Natural killer cell (primary cell): ENCODE results near the gene ORC1. TPM values are rescaled to one million over a fixed set of nuclear protein-coding genes. Genes with fewer than 3 reads are reported as not detected.
"Not testable (repeated sequence)": the region's sequence is repeated elsewhere in the genome, so short reads cannot be mapped to it uniquely, and the experiment has no call there.

Experiments used
- ATAC-seq, 3 donors: fragments of 150-1000 bp in 2 of 3; fragments of 200-7000 bp in 1 of 3; cut with Tn5 transposase; 1 replicate in 1 of 3; 2 replicates in 2 of 3; pipeline ENCODE4 v1.10.0; 2021; ENCODE audit warnings: mild to moderate bottlenecking in 2 of 3, moderate library complexity in 2 of 3
- DNase-seq, 2 donors: peaks; one replicate each; pipeline versions ENCODE4 v3.0.0 to v3.0.0-alpha.2; 2013 to 2021; ENCODE audit warnings: mixed read lengths in 1 of 2
- H3K27ac ChIP-seq: one replicate; pipeline ENCODE4 v1.5.1; 2013; ENCODE audit warnings: mild to moderate bottlenecking, low read length
- H3K27me3 ChIP-seq: one replicate; pipeline ENCODE4 v1.6.1; 2013; ENCODE audit warnings: low read length; ENCODE audit not compliant: control insufficient read depth, insufficient read depth
- H3K36me3 ChIP-seq: one replicate; pipeline ENCODE4 v1.6.1; 2013; ENCODE audit warnings: low read length; ENCODE audit not compliant: control insufficient read depth, insufficient read depth
- H3K4me1 ChIP-seq: one replicate; pipeline ENCODE4 v1.6.1; 2013; ENCODE audit warnings: low read length; ENCODE audit not compliant: control insufficient read depth, insufficient read depth
- H3K4me3 ChIP-seq: one replicate; pipeline ENCODE4 v1.5.1; 2013; ENCODE audit warnings: low read length
- H3K9me3 ChIP-seq: one replicate; pipeline ENCODE4 v1.6.1; 2013; ENCODE audit warnings: low read length; ENCODE audit not compliant: control insufficient read depth, insufficient read depth
- H3K27ac Mint-ChIP-seq, 2 donors: one replicate each; pipeline ENCODE4 v1.8.0; 2022; ENCODE audit warnings: mild to moderate bottlenecking in 2 of 2, mixed read lengths in 2 of 2, moderate library complexity in 1 of 2
- H3K27me3 Mint-ChIP-seq, 2 donors: one replicate each; pipeline ENCODE4 v1.8.0; 2022; ENCODE audit warnings: low read depth in 2 of 2, mixed read lengths in 2 of 2
- H3K36me3 Mint-ChIP-seq: one replicate; pipeline ENCODE4 v1.8.0; 2022; ENCODE audit warnings: mixed read lengths
- H3K4me1 Mint-ChIP-seq, 2 donors: one replicate each; pipeline ENCODE4 v1.8.0; 2022; ENCODE audit warnings: mixed read lengths in 2 of 2
- H3K4me3 Mint-ChIP-seq: one replicate; pipeline ENCODE4 v1.8.0; 2022; ENCODE audit warnings: mild to moderate bottlenecking, moderate library complexity, mixed read lengths
- H3K9me3 Mint-ChIP-seq, 2 donors: one replicate each; pipeline ENCODE4 v1.8.0; 2022; ENCODE audit warnings: mixed read lengths in 2 of 2
- WGBS: methylation state at CpG from one replicate; pipeline ENCODE4 v1.1.7; 2013; ENCODE audit warnings: missing lambda C conversion rate; ENCODE audit not compliant: insufficient coverage; 5-methylcytosine and 5-hydroxymethylcytosine counted together
- intact Hi-C: fragments of 100-400 bp; cut with micrococcal nuclease; formaldehyde crosslinking; loops from one replicate; pipeline ENCODE4 v1.14.2; 2022
- total RNA-seq, 4 donors: library from RNA; stranded (reverse); fragments of 120-200 nt in 1 of 4; gene quantifications; one replicate each; pipeline versions ENCODE4 v1.2.3 to v1.2.4, GENCODE V29; 2013 to 2022
- TF ChIP-seq, protein P1 (sequence below): fragments of 200-600 bp; IDR thresholded peaks from one replicate; pipeline ENCODE4 v1.8.0; 2022; ENCODE audit warnings: antibody characterized with exemption

ORC1 gene
- total RNA-seq, 3 donors from 2014 or later (not counting 1 experiment from before 2014, with no cell fraction given), result 1.9 to 2.6 (median 2.1) TPM

DNA sequence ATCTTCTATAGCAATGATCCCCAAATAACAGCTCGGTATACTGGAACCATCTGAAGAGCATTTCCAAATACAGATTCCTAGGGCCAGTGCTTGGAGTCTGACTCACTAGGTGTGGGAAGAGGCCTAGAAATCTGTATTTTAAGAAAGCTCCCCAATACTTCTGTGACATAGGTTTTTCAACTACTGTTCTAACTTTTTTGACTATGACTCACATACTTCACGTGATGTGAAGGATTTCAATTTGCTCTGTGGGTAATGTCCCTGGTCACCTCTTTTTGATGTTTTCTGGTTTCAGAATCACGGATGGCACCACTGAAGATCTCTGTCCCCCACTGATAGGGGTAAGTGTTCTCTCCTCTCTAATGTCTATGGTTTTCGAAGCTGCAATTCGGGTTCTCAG lies 11.0 kb downstream of the ORC1 start:
- Mint-ChIP-seq H3K27ac (no peak overlapping the region), H3K4me1 (no peaks in the 10 kb centered on the region), H3K9me3 (no peaks in the 10 kb centered on the region), H3K4me3 (no peak overlapping the region), H3K36me3 (no peaks in the 10 kb centered on the region), H3K27me3 (no peaks in the 10 kb centered on the region)
- 98% methylated on average over 5 of the region's 5 CpGs for WGBS
- no peaks in the 10 kb centered on the region for H3K27me3 ChIP-seq
- TF ChIP-seq, protein P1, sequence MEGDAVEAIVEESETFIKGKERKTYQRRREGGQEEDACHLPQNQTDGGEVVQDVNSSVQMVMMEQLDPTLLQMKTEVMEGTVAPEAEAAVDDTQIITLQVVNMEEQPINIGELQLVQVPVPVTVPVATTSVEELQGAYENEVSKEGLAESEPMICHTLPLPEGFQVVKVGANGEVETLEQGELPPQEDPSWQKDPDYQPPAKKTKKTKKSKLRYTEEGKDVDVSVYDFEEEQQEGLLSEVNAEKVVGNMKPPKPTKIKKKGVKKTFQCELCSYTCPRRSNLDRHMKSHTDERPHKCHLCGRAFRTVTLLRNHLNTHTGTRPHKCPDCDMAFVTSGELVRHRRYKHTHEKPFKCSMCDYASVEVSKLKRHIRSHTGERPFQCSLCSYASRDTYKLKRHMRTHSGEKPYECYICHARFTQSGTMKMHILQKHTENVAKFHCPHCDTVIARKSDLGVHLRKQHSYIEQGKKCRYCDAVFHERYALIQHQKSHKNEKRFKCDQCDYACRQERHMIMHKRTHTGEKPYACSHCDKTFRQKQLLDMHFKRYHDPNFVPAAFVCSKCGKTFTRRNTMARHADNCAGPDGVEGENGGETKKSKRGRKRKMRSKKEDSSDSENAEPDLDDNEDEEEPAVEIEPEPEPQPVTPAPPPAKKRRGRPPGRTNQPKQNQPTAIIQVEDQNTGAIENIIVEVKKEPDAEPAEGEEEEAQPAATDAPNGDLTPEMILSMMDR, result no peak
- no peak overlapping the region for H3K4me3 ChIP-seq
- no peaks in the 10 kb centered on the region for H3K36me3 ChIP-seq
- H3K4me1 ChIP-seq, result no peaks in the 10 kb centered on the region
- DNase-seq, result no peak
- H3K9me3 ChIP-seq, result no peaks in the 10 kb centered on the region
- intact Hi-C loops, result no loop called here
- no peak for ATAC-seq
- no peak overlapping the region for H3K27ac ChIP-seq

- Histone ChIP-seq H3K9me3 (no peaks in the 10 kb centered on the region), H3K4me1 (no peaks in the 10 kb centered on the region), H3K27ac (no peak overlapping the region), H3K36me3 (no peaks in the 10 kb centered on the region), H3K4me3 (no peak overlapping the region), H3K27me3 (no peaks in the 10 kb centered on the region)
- Mint-ChIP-seq H3K4me1 (no peaks in the 10 kb centered on the region), H3K9me3 (no peaks in the 10 kb centered on the region), H3K36me3 (no peaks in the 10 kb centered on the region), H3K4me3 (no peak overlapping the region), H3K27me3 (no peaks in the 10 kb centered on the region), H3K27ac (no peak overlapping the region)
- 96% methylated on average over 5 of the region's 5 CpGs for WGBS
- no peak for ATAC-seq
- DNase-seq, result no peak
- intact Hi-C loops, result no loop called here
- TF ChIP-seq, protein P1, result no peak
Measured at GRCh38 chr1:52386458-52386857, 17.8 kb downstream of the ORC1 start.

- no peak overlapping the region for H3K27ac Mint-ChIP-seq
- H3K36me3 ChIP-seq, result no peaks in the 10 kb centered on the region
- H3K4me3 Mint-ChIP-seq, result no peak overlapping the region
- DNase-seq, result no peak
- no peak overlapping the region for H3K27ac ChIP-seq
- no peaks in the 10 kb centered on the region for H3K4me1 Mint-ChIP-seq
- no peaks in the 10 kb centered on the region for H3K9me3 ChIP-seq
- H3K36me3 Mint-ChIP-seq, result no peaks in the 10 kb centered on the region
- intact Hi-C loops, result no loop called here
- H3K27me3 Mint-ChIP-seq, result no peaks in the 10 kb centered on the region
- TF ChIP-seq, protein P1, result no peak
- H3K4me1 ChIP-seq, result no peaks in the 10 kb centered on the region
- no peak overlapping the region for H3K4me3 ChIP-seq
- ATAC-seq, result no peak
- H3K9me3 Mint-ChIP-seq, result no peaks in the 10 kb centered on the region
- 100% methylated on average over 3 of the region's 3 CpGs for WGBS
- H3K27me3 ChIP-seq, result no peaks in the 10 kb centered on the region
Measured at GRCh38 chr1:52385376-52385775, 18.8 kb downstream of the ORC1 start.

DNA sequence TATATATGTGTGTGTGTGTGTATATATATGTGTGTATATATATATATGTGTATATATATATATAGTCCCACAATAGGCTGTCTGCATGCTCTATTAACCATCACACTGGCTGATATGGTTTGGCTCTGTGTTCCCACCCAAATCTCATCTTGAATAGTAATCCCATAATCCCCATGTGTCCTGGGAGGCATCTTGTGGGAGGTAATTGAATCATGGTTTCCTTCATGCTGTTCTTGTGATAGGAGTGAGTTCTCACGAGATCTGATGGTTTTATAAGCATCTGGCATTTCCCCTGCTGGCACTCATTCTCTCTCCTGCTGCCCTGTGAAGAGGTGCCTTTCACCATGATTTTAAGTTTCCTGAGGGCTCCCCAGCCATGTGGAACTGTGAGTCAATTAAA lies 34.4 kb downstream of the ORC1 start:
- not testable (repeated sequence) for H3K27ac Mint-ChIP-seq, H3K36me3 ChIP-seq, H3K9me3 ChIP-seq, H3K4me3 Mint-ChIP-seq, ATAC-seq, H3K27ac ChIP-seq, H3K27me3 ChIP-seq, H3K9me3 Mint-ChIP-seq, H3K27me3 Mint-ChIP-seq, H3K4me3 ChIP-seq, DNase-seq, H3K36me3 Mint-ChIP-seq
- intact Hi-C loops, result loop anchor here (5.0 kb wide), 1 partner anchor 338 kb away; the partner anchor contains the start of gene KTI12
- peaks cover 20% of the 10 kb centered on the region for H3K4me1 ChIP-seq
- 100% methylated on average over 1 of the region's 1 CpG for WGBS
- peaks cover 15 to 16% of the 10 kb centered on the region in 2 donors for H3K4me1 Mint-ChIP-seq
